Measurements from ENCODE around the gene DNAJC25. TPM values are rescaled to one million over a fixed set of nuclear protein-coding genes. Genes with fewer than 3 reads are reported as not detected.

DNAJC25 gene
- total RNA-seq, 1 experiment from 2014 or later: 6.0 TPM

DNA sequence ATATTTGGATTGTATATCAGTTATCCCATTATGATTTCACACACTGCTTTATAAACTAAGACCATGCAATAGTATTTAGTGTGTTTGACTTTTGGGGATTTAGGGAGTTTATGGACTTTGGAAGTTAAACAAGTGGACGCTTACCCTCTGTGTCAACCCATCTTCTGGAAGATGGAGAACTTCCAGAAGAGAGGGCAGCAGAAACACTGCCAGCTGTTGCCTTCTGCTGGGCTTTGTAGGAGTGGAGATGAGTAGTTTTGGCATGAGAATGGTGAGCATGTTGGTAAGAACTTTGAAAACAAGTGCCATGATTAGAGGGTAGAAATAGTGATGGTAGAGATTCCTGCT is 2.2 kb downstream of the DNAJC25 start:
- ChIA-PET POLR2A (no interaction called here), CTCF (no interaction called here)
- peaks cover 4% of the 10 kb centered on the region; the same call in 1 of the 2 replicates for H3K36me3 ChIP-seq (ENCODE audit: control insufficient read depth, insufficient read depth, low read length)
- no peaks in the 10 kb centered on the region for H3K9me3 ChIP-seq (ENCODE audit: control insufficient read depth, insufficient read depth, low read depth, low read length)
- H3K27ac ChIP-seq (ENCODE audit: low read length): no peak overlapping the region
- intact Hi-C loops (cut with micrococcal nuclease; ENCODE audit: unreplicated experiment): no loop called here
- ATAC-seq: no peak
- DNase-seq (ENCODE audit: low read depth, low spot score): no peak
- H3K4me1 ChIP-seq (ENCODE audit: control insufficient read depth, insufficient read depth, low read length): peaks cover 12% of the 10 kb centered on the region
- TF ChIP-seq, protein P1, sequence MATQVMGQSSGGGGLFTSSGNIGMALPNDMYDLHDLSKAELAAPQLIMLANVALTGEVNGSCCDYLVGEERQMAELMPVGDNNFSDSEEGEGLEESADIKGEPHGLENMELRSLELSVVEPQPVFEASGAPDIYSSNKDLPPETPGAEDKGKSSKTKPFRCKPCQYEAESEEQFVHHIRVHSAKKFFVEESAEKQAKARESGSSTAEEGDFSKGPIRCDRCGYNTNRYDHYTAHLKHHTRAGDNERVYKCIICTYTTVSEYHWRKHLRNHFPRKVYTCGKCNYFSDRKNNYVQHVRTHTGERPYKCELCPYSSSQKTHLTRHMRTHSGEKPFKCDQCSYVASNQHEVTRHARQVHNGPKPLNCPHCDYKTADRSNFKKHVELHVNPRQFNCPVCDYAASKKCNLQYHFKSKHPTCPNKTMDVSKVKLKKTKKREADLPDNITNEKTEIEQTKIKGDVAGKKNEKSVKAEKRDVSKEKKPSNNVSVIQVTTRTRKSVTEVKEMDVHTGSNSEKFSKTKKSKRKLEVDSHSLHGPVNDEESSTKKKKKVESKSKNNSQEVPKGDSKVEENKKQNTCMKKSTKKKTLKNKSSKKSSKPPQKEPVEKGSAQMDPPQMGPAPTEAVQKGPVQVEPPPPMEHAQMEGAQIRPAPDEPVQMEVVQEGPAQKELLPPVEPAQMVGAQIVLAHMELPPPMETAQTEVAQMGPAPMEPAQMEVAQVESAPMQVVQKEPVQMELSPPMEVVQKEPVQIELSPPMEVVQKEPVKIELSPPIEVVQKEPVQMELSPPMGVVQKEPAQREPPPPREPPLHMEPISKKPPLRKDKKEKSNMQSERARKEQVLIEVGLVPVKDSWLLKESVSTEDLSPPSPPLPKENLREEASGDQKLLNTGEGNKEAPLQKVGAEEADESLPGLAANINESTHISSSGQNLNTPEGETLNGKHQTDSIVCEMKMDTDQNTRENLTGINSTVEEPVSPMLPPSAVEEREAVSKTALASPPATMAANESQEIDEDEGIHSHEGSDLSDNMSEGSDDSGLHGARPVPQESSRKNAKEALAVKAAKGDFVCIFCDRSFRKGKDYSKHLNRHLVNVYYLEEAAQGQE (IDR thresholded peaks at IDR 0.05; ENCODE audit: insufficient read depth in 1 of 2, low read depth in 2 of 2, low read length in 1 of 2): no peak
- no peak for TF ChIP-seq TCF7L2 (IDR thresholded peaks at IDR 0.05; ENCODE audit: low read depth, low read length)
- no peak for TF ChIP-seq SIN3A (IDR thresholded peaks at IDR 0.05; ENCODE audit: borderline replicate concordance, insufficient read depth, low read depth, low read length)
- TF ChIP-seq, protein P2, sequence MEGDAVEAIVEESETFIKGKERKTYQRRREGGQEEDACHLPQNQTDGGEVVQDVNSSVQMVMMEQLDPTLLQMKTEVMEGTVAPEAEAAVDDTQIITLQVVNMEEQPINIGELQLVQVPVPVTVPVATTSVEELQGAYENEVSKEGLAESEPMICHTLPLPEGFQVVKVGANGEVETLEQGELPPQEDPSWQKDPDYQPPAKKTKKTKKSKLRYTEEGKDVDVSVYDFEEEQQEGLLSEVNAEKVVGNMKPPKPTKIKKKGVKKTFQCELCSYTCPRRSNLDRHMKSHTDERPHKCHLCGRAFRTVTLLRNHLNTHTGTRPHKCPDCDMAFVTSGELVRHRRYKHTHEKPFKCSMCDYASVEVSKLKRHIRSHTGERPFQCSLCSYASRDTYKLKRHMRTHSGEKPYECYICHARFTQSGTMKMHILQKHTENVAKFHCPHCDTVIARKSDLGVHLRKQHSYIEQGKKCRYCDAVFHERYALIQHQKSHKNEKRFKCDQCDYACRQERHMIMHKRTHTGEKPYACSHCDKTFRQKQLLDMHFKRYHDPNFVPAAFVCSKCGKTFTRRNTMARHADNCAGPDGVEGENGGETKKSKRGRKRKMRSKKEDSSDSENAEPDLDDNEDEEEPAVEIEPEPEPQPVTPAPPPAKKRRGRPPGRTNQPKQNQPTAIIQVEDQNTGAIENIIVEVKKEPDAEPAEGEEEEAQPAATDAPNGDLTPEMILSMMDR (IDR thresholded peaks at IDR 0.05): no peak
- no peak for TF ChIP-seq POLR2AphosphoS5 (IDR thresholded peaks at IDR 0.05; ENCODE audit: low read depth, low read length)
- no peaks in the 10 kb centered on the region for H3K27me3 ChIP-seq (ENCODE audit: control insufficient read depth, insufficient read depth, low read length)
- in situ Hi-C loops (cut with HindIII; ENCODE audit: low pct_unique_long_range_greater_than_20kb, low sequenced_read_pairs): no loop called here
- BruUV-seq (replicated peaks): no TSS peak
- H3K4me3 ChIP-seq (ENCODE audit: low read depth in 2 of 2, low read length in 2 of 2): peak overlapping the region; percentile 77 to 86; a peak in 3 of 4 replicates

DNA sequence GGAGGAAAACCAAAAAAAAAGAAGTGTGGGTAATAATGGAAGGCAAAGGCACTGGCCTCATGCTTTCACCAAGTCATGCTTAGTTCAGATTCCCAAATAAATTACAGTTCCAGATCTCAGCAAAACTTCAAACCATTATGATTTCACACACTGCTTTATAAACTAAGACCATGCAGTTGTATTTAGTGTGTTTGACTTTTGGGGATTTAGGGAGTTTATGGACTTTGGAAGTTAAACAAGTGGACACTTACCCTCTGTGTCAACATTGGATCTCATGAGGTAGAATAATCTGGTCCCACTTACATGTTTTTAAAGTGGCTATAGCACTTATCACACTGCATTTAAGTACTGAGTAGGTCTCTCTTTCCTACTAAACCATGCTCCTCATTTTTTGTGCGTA is 3.7 kb downstream of the DNAJC25 start:
- Histone ChIP-seq H3K27ac (ENCODE audit: low read length) (no peak overlapping the region), H3K27me3 (ENCODE audit: control insufficient read depth, insufficient read depth, low read length) (no peaks in the 10 kb centered on the region), H3K4me1 (ENCODE audit: control insufficient read depth, insufficient read depth, low read length) (peaks cover 15% of the 10 kb centered on the region), H3K4me3 (ENCODE audit: low read depth in 2 of 2, low read length in 2 of 2) (no peak overlapping the region), H3K9me3 (ENCODE audit: control insufficient read depth, insufficient read depth, low read depth, low read length) (no peaks in the 10 kb centered on the region), H3K36me3 (ENCODE audit: control insufficient read depth, insufficient read depth, low read length) (peaks cover 4% of the 10 kb centered on the region; the same call in 1 of the 2 replicates)
- in situ Hi-C loops (cut with HindIII; ENCODE audit: low pct_unique_long_range_greater_than_20kb, low sequenced_read_pairs): no loop called here
- TF ChIP-seq, protein P1 (IDR thresholded peaks at IDR 0.05; ENCODE audit: insufficient read depth in 1 of 2, low read depth in 2 of 2, low read length in 1 of 2): no peak
- TF ChIP-seq, protein P2 (IDR thresholded peaks at IDR 0.05): no peak
- no peak for TF ChIP-seq POLR2AphosphoS5 (IDR thresholded peaks at IDR 0.05; ENCODE audit: low read depth, low read length)
- no peak for TF ChIP-seq TCF7L2 (IDR thresholded peaks at IDR 0.05; ENCODE audit: low read depth, low read length)
- TF ChIP-seq SIN3A (IDR thresholded peaks at IDR 0.05; ENCODE audit: borderline replicate concordance, insufficient read depth, low read depth, low read length): no peak
- ATAC-seq (no peak), DNase-seq (ENCODE audit: low read depth, low spot score) (no peak)
- intact Hi-C loops (cut with micrococcal nuclease; ENCODE audit: unreplicated experiment): no loop called here
- no TSS peak for BruUV-seq (replicated peaks)
- POLR2A ChIA-PET: no interaction called here
- CTCF ChIA-PET: no interaction called here
